HG03060 (cell line): ENCODE results near the gene HHATL.

Source experiments
- ATAC-seq: cut with Tn5 transposase; IDR thresholded peaks from one replicate; pipeline ENCODE4 v1.9.1; 2021; ENCODE audit warnings: low read depth, moderate number of reproducible peaks; ENCODE audit not compliant: unreplicated experiment

The HHATL gene

GRCh38 chr3:42656680-42657610, 45.7 kb downstream of the HHATL start:
- no peak for ATAC-seq

GRCh38 chr3:42655980-42656679, 46.5 kb downstream of the HHATL start:
- no peak for ATAC-seq

GRCh38 chr3:42655331-42655888, 47.2 kb downstream of the HHATL start:
- ATAC-seq: no peak

DNA sequence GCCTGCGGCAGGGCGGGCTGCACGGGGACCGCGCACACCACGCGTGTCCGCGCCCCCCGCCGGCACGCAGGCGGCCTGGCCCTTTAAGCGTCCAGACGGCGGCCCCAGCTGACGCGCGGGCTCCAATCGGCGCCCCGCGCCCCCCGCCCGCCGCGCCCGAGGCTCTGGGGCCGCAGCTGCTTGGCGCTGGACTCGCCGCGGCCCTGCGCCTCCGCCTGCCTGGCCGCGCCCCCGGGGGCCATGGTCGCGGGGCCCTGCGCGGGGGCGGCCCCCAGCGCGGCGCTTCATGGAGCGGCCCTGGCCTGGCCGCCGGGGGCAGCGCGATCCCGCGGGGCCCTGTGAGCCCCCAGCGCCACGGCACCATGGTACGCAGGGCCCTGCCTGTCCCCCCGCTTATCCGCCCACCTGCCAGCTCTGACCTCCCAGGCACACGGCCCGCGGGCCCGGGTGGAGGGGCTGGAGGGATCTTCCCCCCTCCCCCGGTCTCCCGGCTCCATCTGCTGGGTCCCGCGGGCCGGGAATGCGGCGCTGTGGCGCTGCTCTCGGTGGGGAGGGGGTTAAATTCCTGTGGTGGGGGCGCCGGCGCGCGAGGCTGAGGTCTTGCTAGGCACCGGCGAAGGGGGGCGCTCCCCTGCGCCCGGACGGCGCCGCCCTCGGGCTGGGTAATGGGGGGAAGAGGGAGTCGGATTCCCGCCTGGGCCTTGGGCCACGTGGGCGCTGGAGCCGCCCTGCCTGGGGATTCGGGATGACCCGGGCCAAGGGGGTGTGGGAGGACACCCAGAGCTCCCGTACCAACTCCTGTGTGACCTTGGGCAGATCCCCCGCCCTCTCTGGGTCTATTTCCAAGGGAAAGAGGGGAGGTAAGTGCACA, 48.0 kb downstream of the HHATL start:
- no peak for ATAC-seq

DNA sequence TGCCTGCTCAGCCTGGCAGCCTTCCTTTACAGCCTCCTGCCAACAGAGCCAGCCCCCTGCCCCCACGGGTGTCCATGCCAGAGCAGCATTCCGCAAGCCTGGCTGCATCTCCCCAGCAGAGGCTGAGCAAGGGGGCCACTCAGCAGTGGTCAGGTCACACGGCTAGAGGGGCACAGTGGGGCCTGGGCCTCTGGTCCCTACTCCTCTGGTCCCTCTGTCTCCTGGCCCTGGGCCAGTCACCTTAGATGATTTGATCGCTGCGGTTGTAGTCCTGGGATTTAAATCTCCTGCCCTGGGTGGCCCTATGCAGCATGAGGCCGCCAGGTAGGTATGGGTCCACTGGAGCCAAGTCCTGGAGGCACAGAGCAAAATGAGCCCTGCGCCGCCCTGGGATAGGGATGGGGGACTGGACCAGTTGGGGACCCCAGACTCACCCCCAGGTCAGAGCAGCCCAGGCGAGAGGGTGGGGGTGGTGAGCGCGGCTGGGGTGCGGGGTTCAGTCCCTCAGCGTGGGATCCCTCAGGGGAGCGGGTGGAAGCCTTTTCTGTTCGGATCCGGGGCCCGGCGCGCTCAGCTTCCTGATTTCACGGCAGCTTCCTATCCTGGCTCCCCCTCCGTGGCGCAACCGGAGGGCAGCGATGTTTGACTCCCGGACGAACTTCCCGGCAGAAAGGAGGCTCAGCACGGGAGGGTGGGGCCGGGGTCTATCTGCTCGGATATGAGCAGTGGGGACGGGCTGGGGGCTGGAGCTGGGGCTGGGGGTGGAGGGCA, 48.9 kb downstream of the HHATL start, which contains the start of gene ZBTB47:
ZBTB47 (plus strand) TSS at position 138 of the 771 bp plus-strand sequence. CDS start 4,659 bp downstream, outside the sequence.
- no peak for ATAC-seq

- ATAC-seq: no peak
Observed at GRCh38 chr3:42653303-42653559, 49.4 kb downstream of the HHATL start.

DNA sequence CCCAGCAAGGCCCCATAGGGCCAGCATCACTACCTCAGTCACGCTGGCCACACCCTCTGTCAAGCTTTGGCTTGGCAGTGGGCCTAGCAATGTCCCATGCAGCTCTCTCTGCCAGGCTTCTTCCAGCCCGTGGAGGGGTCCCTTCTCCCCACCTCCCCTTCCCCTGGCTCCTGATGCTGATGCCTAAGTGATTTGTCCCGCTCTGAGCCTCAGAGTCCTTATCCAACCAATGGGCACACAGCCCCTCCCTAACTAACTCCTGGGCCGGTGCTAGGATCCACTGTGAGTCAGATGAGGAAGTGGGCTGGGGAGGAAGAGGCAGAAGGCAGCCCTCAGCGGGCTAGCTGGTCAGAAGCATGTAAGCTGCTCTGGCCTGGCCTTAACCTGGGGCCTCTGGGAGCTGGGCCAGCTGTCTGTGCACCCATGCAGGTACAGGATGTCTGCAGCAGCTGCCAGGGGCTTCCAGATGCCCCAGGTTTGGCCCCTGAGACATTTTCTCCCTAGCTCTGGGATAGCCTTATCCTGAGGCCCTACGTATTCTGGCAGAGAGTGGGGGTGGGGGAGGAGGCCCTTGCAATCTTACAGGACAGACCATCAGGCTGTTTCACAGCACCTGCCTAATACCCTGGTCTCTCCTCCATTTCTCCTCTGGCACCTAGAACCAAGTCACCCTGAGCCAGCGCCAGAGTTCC, 49.8 kb downstream of the HHATL start:
- no peak for ATAC-seq

DNA sequence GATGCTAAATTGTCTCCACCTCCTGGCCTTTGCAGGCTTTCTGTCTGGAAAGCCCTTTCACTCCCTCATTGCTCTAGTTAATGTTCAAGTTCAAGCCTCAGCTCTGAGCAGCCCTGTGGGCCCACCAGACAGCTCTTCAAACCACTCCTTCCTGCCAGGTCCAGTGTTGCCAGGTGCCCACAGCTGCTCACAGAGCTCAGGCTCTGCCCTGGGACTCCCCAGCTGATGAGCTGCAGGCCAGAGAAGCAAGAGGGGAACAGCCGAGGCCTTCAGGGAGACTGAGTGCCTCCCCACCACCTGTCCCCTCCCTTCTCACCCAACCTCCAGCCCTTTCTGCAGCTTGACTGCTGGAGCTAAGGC, 50.4 kb downstream of the HHATL start:
- ATAC-seq: no peak

GRCh38 chr3:42651248-42652091, 51.1 kb downstream of the HHATL start:
- ATAC-seq: no peak

- ATAC-seq: no peak
Observed at GRCh38 chr3:42649783-42650182, 52.8 kb downstream of the HHATL start.

- no peak for ATAC-seq
Observed at GRCh38 chr3:42649006-42649405, 53.6 kb downstream of the HHATL start.

GRCh38 chr3:42647821-42648459, 54.7 kb downstream of the HHATL start:
- no peak for ATAC-seq
